HEK293 (cell line): ENCODE measurements around the gene MCU.

Source experiments
- CTCF ChIA-PET: fragments of 350-600 bp; formaldehyde crosslinking; extraction: SDS; loops from one replicate; lab custom pipeline; 2021; ENCODE audit warnings: antibody characterized with exemption; lab: Yijun Ruan, JAX
- POLR2A ChIA-PET: fragments of 300-600 bp; formaldehyde crosslinking; extraction: SDS; loops from one replicate; lab custom pipeline; 2020; ENCODE audit warnings: antibody characterized with exemption, inconsistent platforms; lab: Yijun Ruan, JAX
- H3K27ac ChIP-seq: fragments of 200-500 bp; sonication (Bioruptor generic); 2 replicates; pipeline ENCODE4 v1.5.1; 2014; ENCODE audit warnings: low read depth, low read length, control low read depth, inconsistent platforms; ENCODE audit errors: extremely low read depth
- H3K36me3 ChIP-seq, 2 experiments: fragments of 200-500 bp in 1 of 2; sonication (Bioruptor generic) in 1 of 2; 1 replicate in 1 of 2; 2 replicates in 1 of 2; pipeline ENCODE4 v1.5.1; 2014 to 2017; ENCODE audit warnings: inconsistent platforms in 2 of 2, low read length in 2 of 2; ENCODE audit not compliant: control insufficient read depth in 2 of 2, insufficient read depth in 1 of 2
- H3K4me1 ChIP-seq: fragments of 200-500 bp; sonication (Bioruptor generic); 2 replicates; pipeline ENCODE4 v1.5.1; 2014; ENCODE audit warnings: mild to moderate bottlenecking, low read length, inconsistent platforms; ENCODE audit not compliant: control insufficient read depth, insufficient read depth
- H3K4me3 ChIP-seq: 2 replicates; pipeline ENCODE4 v1.5.1; 2011; ENCODE audit warnings: low read depth, mild to moderate bottlenecking, control low read depth, low read length, moderate library complexity
- H3K9me3 ChIP-seq: fragments of 200-500 bp; sonication (Bioruptor generic); 2 replicates; pipeline ENCODE4 v1.5.1; 2014; ENCODE audit warnings: low read depth, low read length, inconsistent platforms; ENCODE audit not compliant: control insufficient read depth, insufficient read depth
- GLIS2 ChIP-seq: fragments of 450-650 bp; formaldehyde crosslinking; IDR thresholded peaks from 2 replicates; pipeline ENCODE4 v1.5.1; 2016; ENCODE audit warnings: missing biosample characterization, missing genetic modification characterization
- HOXC10 ChIP-seq: sonication (generic); formaldehyde crosslinking; IDR thresholded peaks from 2 replicates; pipeline ENCODE4 v1.8.1; 2023; ENCODE audit warnings: mild to moderate bottlenecking, missing genetic modification reagents
- IKZF3 ChIP-seq: fragments of 450-650 bp; IDR thresholded peaks from 2 replicates; pipeline ENCODE4 v1.5.0; 2018; ENCODE audit warnings: missing biosample characterization, mild to moderate bottlenecking, missing genetic modification characterization, moderate library complexity
- KLF10 ChIP-seq: fragments of 450-650 bp; IDR thresholded peaks from 2 replicates; pipeline ENCODE4 v1.5.1; 2018; ENCODE audit warnings: missing biosample characterization, mild to moderate bottlenecking, missing genetic modification characterization
- PBX3 ChIP-seq: sonication (generic); formaldehyde crosslinking; IDR thresholded peaks from 2 replicates; pipeline ENCODE4 v1.8.1; 2022; ENCODE audit warnings: mild to moderate bottlenecking, moderate library complexity, missing genetic modification reagents
- SCRT1 ChIP-seq: fragments of 450-650 bp; formaldehyde crosslinking; IDR thresholded peaks from 2 replicates; pipeline ENCODE4 v1.5.1; 2016; ENCODE audit warnings: missing biosample characterization, missing genetic modification characterization, borderline replicate concordance
- SP2 ChIP-seq: fragments of 450-650 bp; formaldehyde crosslinking; IDR thresholded peaks from 2 replicates; pipeline ENCODE4 v1.5.1; 2016; ENCODE audit warnings: missing biosample characterization, missing genetic modification characterization
- SP3 ChIP-seq: fragments of 450-650 bp; formaldehyde crosslinking; IDR thresholded peaks from 2 replicates; pipeline ENCODE4 v1.5.1; 2016; ENCODE audit warnings: missing biosample characterization, missing genetic modification characterization
- SP7 ChIP-seq: fragments of 450-650 bp; formaldehyde crosslinking; IDR thresholded peaks from 2 replicates; pipeline ENCODE4 v1.5.1; 2016; ENCODE audit warnings: missing biosample characterization, missing genetic modification characterization
- WT1 ChIP-seq: fragments of 450-650 bp; formaldehyde crosslinking; IDR thresholded peaks from 2 replicates; pipeline ENCODE4 v1.5.1; 2016; ENCODE audit warnings: missing biosample characterization, missing genetic modification characterization
- ZBTB26 ChIP-seq: fragments of 450-650 bp; formaldehyde crosslinking; optimal IDR thresholded peaks from 2 replicates; pipeline ENCODE3; 2016; ENCODE audit warnings: missing biosample characterization, mild to moderate bottlenecking, missing genetic modification characterization
- ZBTB48 ChIP-seq: fragments of 450-650 bp; formaldehyde crosslinking; IDR thresholded peaks from 2 replicates; pipeline ENCODE4 v1.5.1; 2016; ENCODE audit warnings: missing biosample characterization, missing genetic modification characterization
- ZNF132 ChIP-seq: fragments of 450-650 bp; formaldehyde crosslinking; IDR thresholded peaks from 2 replicates; pipeline ENCODE4 v1.5.1; 2017; ENCODE audit warnings: missing biosample characterization, missing genetic modification characterization, borderline replicate concordance
- ZNF223 ChIP-seq: fragments of 450-650 bp; formaldehyde crosslinking; IDR thresholded peaks from 2 replicates; pipeline ENCODE4 v1.5.1; 2016; ENCODE audit warnings: missing biosample characterization, missing genetic modification characterization
- ZNF514 ChIP-seq: fragments of 450-650 bp; formaldehyde crosslinking; IDR thresholded peaks from 2 replicates; pipeline ENCODE4 v1.5.1; 2016; ENCODE audit warnings: missing biosample characterization, missing genetic modification characterization
- ZNF561 ChIP-seq: fragments of 450-650 bp; IDR thresholded peaks from 2 replicates; pipeline ENCODE4 v1.5.1; 2018; ENCODE audit warnings: missing biosample characterization, missing genetic modification characterization, borderline replicate concordance
- ZNF600 ChIP-seq: fragments of 450-650 bp; formaldehyde crosslinking; IDR thresholded peaks from 2 replicates; pipeline ENCODE4 v1.5.1; 2016; ENCODE audit warnings: missing biosample characterization, missing genetic modification characterization
- ZNF660 ChIP-seq: fragments of 450-650 bp; IDR thresholded peaks from 2 replicates; pipeline ENCODE4 v1.5.1; 2018; ENCODE audit warnings: missing biosample characterization, mild to moderate bottlenecking, missing genetic modification characterization
- ZNF677 ChIP-seq: fragments of 450-650 bp; IDR thresholded peaks from 2 replicates; pipeline ENCODE4 v1.5.0; 2018; ENCODE audit warnings: missing biosample characterization, mild to moderate bottlenecking, missing genetic modification characterization, moderate library complexity
- ZNF707 ChIP-seq: fragments of 450-650 bp; formaldehyde crosslinking; IDR thresholded peaks from 2 replicates; pipeline ENCODE4 v1.5.1; 2016; ENCODE audit warnings: missing biosample characterization, missing genetic modification characterization
- ZSCAN30 ChIP-seq: fragments of 450-650 bp; IDR thresholded peaks from 2 replicates; pipeline ENCODE4 v1.5.1; 2018; ENCODE audit warnings: missing biosample characterization, mild to moderate bottlenecking, missing genetic modification characterization, moderate library complexity
- TF ChIP-seq, protein P1 (sequence below): fragments of 450-650 bp; formaldehyde crosslinking; IDR thresholded peaks from 2 replicates; pipeline ENCODE4 v1.5.1; 2016; ENCODE audit warnings: missing biosample characterization, missing genetic modification characterization
- TF ChIP-seq, protein P2 (sequence below): fragments of 450-650 bp; formaldehyde crosslinking; IDR thresholded peaks from 2 replicates; pipeline ENCODE4 v1.5.1; 2016; ENCODE audit warnings: missing biosample characterization, missing genetic modification characterization
- TF ChIP-seq, protein P3 (sequence below): fragments of 450-650 bp; formaldehyde crosslinking; IDR thresholded peaks from 2 replicates; pipeline ENCODE4 v1.5.1; 2016; ENCODE audit warnings: missing biosample characterization, missing genetic modification characterization

MCU gene, protein sequence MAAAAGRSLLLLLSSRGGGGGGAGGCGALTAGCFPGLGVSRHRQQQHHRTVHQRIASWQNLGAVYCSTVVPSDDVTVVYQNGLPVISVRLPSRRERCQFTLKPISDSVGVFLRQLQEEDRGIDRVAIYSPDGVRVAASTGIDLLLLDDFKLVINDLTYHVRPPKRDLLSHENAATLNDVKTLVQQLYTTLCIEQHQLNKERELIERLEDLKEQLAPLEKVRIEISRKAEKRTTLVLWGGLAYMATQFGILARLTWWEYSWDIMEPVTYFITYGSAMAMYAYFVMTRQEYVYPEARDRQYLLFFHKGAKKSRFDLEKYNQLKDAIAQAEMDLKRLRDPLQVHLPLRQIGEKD

GRCh38 chr10:72691863-72692743 is at the start of gene MCU:
Gene MCU, plus strand, starts transcription at chr10:72692143. Its CDS starts 9 bp downstream, at chr10:72692152.
- CTCF ChIA-PET = interaction anchor here (0.6 to 0.8 kb wide), 2 partner anchors 67 to 216 kb away, joined by 3 read pairs; no protein-coding TSS in a partner anchor
- H3K9me3 ChIP-seq = no peaks in the 10 kb centered on the region
- H3K4me1 ChIP-seq = peaks cover 20% of the 10 kb centered on the region; the same call in 1 of the 2 replicates
- peak within 1 kb of the TSS; percentile 83 for H3K27ac ChIP-seq
- H3K4me3 ChIP-seq = peak within 1 kb of the TSS; percentile 82
- no peaks in the 10 kb centered on the region for H3K36me3 ChIP-seq
- POLR2A ChIA-PET = interaction anchor here (0.6 to 2.5 kb wide), 12 partner anchors 9 to 405 kb away, joined by 3 to 22 read pairs (median 4); partner anchors contain the start of genes MICU1 and P4HA1
- 0 out of 2 replicates have a peak, but pooled peaks have one; percentile 22 for TF ChIP-seq ZBTB48 (tag by site-specific recombination)
- 0 out of 2 replicates have a peak, but pooled peaks have one; percentile 20 for TF ChIP-seq HOXC10 (CRISPR knock-in tag)
- TF ChIP-seq, protein P1, sequence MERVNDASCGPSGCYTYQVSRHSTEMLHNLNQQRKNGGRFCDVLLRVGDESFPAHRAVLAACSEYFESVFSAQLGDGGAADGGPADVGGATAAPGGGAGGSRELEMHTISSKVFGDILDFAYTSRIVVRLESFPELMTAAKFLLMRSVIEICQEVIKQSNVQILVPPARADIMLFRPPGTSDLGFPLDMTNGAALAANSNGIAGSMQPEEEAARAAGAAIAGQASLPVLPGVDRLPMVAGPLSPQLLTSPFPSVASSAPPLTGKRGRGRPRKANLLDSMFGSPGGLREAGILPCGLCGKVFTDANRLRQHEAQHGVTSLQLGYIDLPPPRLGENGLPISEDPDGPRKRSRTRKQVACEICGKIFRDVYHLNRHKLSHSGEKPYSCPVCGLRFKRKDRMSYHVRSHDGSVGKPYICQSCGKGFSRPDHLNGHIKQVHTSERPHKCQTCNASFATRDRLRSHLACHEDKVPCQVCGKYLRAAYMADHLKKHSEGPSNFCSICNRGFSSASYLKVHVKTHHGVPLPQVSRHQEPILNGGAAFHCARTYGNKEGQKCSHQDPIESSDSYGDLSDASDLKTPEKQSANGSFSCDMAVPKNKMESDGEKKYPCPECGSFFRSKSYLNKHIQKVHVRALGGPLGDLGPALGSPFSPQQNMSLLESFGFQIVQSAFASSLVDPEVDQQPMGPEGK (tag by site-specific recombination) = 0 out of 2 replicates have a peak, but pooled peaks have one; percentile 11
- TF ChIP-seq ZNF600 (tag by site-specific recombination) = peak; percentile 49; the same call in 1 of the 2 replicates
- no peak for TF ChIP-seq ZNF132 (tag by site-specific recombination)
- TF ChIP-seq SP7 (tag by site-specific recombination) = peak; percentile 61; the same call in 1 of the 2 replicates
- peak; percentile 57 for TF ChIP-seq SP3 (tag by site-specific recombination)
- peak; percentile 35 for TF ChIP-seq ZBTB26 (tag by site-specific recombination)
- 0 out of 2 replicates have a peak, but pooled peaks have one; percentile 39 for TF ChIP-seq ZNF677
- no peak for TF ChIP-seq ZNF561 (tag by site-specific recombination)
- TF ChIP-seq WT1 = peak; percentile 47; the same call in 1 of the 2 replicates
- peak; percentile 91 for TF ChIP-seq SP2 (tag by site-specific recombination)
- peak; percentile 79 for TF ChIP-seq ZSCAN30 (tag by site-specific recombination)
- TF ChIP-seq ZNF660 (tag by site-specific recombination) = peak; percentile 83; the same call in 1 of the 2 replicates
- peak; percentile 96 for TF ChIP-seq PBX3
- TF ChIP-seq, protein P2, sequence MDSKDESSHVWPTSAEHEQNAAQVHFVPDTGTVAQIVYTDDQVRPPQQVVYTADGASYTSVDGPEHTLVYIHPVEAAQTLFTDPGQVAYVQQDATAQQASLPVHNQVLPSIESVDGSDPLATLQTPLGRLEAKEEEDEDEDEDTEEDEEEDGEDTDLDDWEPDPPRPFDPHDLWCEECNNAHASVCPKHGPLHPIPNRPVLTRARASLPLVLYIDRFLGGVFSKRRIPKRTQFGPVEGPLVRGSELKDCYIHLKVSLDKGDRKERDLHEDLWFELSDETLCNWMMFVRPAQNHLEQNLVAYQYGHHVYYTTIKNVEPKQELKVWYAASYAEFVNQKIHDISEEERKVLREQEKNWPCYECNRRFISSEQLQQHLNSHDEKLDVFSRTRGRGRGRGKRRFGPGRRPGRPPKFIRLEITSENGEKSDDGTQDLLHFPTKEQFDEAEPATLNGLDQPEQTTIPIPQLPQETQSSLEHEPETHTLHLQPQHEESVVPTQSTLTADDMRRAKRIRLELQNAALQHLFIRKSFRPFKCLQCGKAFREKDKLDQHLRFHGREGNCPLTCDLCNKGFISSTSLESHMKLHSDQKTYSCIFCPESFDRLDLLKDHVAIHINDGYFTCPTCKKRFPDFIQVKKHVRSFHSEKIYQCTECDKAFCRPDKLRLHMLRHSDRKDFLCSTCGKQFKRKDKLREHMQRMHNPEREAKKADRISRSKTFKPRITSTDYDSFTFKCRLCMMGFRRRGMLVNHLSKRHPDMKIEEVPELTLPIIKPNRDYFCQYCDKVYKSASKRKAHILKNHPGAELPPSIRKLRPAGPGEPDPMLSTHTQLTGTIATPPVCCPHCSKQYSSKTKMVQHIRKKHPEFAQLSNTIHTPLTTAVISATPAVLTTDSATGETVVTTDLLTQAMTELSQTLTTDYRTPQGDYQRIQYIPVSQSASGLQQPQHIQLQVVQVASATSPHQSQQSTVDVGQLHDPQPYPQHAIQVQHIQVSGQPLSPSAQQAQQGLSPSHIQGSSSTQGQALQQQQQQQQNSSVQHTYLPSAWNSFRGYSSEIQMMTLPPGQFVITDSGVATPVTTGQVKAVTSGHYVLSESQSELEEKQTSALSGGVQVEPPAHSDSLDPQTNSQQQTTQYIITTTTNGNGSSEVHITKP (tag by site-specific recombination) = peak; percentile 79
- TF ChIP-seq ZNF707 (tag by site-specific recombination) = no peak
- peak; percentile 92 for TF ChIP-seq IKZF3 (tag by site-specific recombination)
- TF ChIP-seq GLIS2 = peak; percentile 78; the same call in 1 of the 2 replicates
- TF ChIP-seq ZNF514 (tag by site-specific recombination) = no peak
- TF ChIP-seq SCRT1 = no peak
- no peak for TF ChIP-seq ZNF223 (tag by site-specific recombination)
- peak; percentile 39; the same call in 1 of the 2 replicates for TF ChIP-seq KLF10
- TF ChIP-seq, protein P3, sequence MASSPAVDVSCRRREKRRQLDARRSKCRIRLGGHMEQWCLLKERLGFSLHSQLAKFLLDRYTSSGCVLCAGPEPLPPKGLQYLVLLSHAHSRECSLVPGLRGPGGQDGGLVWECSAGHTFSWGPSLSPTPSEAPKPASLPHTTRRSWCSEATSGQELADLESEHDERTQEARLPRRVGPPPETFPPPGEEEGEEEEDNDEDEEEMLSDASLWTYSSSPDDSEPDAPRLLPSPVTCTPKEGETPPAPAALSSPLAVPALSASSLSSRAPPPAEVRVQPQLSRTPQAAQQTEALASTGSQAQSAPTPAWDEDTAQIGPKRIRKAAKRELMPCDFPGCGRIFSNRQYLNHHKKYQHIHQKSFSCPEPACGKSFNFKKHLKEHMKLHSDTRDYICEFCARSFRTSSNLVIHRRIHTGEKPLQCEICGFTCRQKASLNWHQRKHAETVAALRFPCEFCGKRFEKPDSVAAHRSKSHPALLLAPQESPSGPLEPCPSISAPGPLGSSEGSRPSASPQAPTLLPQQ (tag by site-specific recombination) = peak; percentile 12; the same call in 1 of the 2 replicates
